ENCODE results near the gene TRIM10. TPM values are rescaled to one million over a fixed set of nuclear protein-coding genes. Genes with fewer than 3 reads are reported as not detected.
A peak's percentile ranks its signal among the peaks of the same experiment; 100 is the strongest.
"Not testable (repeated sequence)": the region's sequence is repeated elsewhere in the genome, so short reads cannot be mapped to it uniquely, and the experiment has no call there.

TRIM10 gene
- total RNA-seq, 1 donor from 2014 or later: under 0.01 TPM

DNA sequence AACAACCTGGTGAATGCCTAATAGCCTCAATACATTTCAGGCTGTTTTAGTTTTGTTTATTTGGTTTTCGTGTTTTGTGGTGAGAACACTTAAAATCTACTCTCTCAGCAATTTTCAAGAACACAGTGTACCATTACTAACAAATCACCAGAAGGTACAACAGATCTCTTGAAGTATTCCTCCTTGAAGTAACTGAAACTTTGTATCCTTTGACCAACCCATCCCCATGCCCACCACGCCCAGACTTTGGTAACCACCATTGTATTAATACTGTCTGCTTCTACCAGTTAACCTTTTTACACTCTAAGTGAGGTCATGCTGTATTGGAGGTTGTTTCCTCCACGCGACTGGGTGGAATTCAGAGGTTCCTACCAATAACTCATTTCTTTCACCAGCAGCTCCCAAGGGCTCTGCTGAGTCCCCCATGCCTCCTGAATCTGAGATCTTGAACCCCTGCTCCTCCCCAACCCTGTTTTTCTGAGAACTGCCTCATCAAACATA is 30.8 kb downstream of the TRIM10 start:
- no peak for DNase-seq (ENCODE audit: low read depth in 2 of 2)

DNA sequence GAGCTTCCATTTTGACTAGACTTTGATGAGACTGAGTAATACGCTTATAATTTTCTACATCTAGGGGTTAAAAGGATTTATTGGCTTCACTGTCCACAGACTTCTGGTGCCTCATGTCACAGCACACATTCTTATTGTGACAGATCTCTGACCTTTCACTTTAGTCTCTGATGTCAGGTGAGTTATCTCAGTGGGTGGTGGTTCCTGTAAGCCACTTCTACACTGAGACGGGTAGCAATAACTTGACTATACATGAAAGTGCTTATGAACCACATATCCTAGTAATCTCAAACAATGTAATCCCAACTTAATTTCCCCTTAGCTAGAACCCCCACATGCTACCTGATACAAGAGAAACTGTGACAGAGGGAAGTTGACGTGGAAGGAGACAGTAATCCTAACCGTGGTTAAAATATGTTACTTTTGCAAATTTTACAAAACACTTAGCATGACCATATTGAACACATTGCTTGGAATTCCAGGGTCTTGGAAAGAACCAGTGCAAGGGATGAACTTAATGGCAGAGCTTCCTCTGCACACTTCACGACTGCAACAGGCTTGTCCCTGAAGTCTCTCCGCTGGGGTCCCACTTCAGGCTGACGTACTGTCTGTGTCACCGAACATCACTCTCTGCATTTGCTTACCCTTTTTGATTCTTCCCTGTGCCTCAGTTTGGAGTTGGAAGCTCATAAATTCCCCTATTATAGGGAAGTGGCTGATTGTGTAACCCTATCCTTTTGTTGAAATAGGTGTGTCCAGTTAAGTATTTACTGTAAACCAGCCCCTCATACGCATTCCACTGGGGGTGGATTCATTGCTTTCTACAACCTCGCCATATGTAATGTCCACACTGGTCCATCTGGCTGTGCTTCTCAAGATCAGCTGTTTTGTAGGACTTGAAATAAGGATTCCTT is 31.5 kb downstream of the TRIM10 start:
- DNase-seq (ENCODE audit: low read depth in 2 of 2): no peak

DNA sequence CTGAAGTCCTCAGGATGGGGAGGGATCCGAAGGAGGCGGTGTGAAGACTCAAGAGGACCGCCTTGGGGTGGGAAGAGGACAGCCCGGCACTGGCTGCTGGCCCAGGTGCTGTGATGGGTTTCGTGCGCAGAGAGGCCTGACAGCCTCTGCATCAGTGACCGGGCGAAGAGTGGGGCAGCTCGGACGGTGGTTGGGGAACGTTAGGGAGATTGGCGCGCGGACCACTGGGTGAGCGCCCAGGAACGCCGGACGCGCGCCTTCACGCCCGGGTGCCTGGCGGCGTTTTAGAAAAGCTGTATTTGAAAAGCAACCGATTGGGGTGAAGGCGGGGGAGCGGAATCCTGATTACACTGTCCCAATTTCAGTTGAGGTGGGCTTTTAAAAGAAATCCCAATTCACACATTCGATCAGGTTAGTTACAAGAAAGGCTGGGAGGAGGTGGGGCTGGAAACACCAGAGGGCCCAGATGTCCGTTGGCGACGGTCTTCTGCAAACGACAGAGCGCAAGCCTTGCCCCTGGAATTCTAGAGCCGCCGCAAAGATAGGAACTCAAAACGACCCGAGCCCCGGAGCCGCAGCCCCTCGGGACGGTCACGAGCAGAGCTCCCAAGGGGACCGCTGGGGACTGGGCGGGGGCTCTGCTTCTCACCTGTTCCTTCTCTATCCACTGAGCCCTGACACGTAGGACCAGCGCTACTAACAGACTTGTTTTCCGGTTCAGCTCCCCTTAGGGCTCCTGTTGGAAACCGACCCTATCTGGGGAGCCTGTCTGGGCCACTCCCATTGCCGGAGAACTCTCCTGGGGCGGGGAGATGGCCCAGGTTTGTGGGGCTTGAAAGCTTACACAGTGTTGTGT is 33.5 kb downstream of the TRIM10 start:
- DNase-seq (ENCODE audit: low read depth in 2 of 2): no peak

DNA sequence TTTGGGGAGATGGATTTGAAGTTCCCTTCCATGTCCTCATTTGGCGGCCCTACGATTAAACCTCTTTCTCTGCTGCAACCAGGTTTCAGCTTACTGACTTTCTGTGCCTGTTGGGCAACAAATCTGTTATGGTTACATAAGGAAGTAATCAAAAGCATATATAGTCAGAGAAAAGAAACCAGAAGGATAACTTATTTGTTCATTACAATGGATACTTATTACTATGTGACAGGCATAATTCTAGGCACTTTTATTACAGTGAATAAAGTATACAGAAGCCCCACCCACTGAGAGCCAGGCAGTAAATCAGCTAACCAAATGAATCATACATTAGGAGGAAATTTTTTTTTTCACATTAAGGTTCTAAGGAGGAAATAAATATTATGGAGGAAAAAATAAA is 38.5 kb downstream of the TRIM10 start:
- DNase-seq (ENCODE audit: low read depth in 2 of 2): no peak

DNA sequence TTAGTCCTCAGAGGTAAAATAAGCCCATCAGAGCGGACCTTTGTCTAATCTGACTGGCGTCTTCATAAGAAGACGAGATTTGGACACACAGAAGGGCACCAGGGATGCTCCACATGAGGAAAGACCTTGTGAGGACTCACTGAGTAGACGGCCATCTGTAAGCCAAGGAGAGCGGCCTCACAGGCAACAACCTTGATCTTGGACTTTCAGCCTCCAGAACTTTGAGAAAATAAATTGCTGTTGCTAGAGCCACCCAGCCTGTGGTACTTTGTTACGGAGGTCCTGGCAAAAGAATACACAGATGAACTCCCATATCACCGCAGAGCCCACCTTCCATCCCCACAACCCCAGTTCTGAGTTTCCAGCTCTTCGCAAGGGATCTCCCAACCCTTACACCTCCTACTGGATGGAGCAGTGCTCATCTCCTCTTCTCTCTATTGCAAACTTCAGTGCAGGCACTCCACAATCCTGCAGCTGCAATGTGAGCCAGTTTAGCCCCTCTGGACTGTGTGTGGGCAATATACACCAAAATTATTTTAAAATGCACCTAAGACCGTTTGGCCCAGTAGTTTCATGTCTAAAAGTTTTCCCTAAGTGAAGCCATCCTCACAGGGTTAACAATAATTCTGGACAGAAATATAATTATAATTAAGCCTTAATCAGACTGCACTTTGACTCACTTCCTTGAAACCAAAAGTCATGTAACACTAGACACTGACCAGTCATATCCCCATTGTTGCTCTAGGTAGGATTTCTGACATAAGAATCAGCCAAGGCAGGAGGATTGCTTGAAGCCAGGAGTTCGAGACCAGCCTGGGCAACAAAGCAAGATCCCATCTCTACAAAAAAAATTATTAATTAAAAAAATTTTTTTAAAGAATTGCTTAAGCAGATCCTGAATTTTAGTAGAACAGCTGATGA is 39.3 kb downstream of the TRIM10 start:
- DNase-seq (ENCODE audit: low read depth in 2 of 2): no peak

DNA sequence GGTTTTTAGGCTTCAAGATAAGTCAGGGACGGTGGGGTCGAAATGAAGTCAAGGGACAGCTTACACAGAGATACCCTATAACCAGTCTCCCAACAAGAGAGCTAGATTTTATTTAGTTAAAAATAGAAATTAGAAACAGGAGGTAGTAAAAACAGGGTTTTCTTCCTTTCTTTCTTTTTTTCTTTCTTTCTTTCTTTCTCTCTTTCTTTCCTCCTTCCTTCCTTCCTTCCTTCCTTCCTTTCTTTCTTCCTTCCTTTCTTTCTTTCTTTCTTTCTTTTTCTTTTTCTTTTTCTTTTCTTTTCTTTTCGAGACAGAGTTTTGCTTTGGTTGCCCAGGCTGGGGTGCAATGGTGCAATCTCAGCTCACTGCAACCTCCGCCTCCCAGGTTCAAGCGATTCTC is 42.3 kb downstream of the TRIM10 start:
- DNase-seq (ENCODE audit: low read depth in 2 of 2): not testable (repeated sequence)

DNA sequence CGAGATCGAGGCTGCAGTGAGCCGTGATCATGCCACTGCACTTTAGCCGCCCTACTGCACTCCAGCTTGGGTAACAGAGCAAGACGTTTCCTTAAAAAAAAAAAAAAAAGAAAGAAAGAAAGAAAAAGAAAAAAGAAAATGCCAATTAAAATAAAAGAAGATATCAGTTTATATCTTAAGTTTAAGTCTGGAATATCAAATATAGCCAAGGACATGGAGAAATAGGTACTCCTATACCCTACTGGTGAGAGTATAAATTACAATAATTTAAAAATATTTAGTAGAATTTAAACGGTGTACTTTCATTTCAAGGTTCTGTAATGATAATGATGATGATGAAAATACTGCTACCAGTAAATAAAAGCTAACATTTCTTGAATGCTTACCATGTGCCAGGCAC is 44.3 kb downstream of the TRIM10 start:
- no peak for DNase-seq (ENCODE audit: low read depth in 2 of 2)

DNA sequence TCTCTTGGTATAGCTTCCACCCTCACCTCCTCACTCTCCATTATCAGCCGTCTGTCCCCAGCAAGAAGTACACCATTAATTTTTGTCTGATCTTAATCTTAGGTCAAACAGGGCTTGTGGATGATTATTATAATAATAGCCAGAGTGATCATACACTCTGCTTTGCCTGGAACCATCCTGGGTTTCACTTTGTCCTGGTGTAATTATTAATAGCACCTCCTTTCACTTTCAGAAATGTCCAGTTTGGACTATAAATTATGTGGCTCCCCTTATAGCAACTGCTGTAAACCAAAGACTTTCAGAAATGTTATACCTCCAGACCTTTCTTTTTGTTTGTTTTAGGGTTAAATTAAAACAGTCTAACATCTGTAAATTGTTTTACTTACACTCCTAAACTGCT is 47.2 kb downstream of the TRIM10 start:
- no peak for DNase-seq (ENCODE audit: low read depth in 2 of 2)

DNA sequence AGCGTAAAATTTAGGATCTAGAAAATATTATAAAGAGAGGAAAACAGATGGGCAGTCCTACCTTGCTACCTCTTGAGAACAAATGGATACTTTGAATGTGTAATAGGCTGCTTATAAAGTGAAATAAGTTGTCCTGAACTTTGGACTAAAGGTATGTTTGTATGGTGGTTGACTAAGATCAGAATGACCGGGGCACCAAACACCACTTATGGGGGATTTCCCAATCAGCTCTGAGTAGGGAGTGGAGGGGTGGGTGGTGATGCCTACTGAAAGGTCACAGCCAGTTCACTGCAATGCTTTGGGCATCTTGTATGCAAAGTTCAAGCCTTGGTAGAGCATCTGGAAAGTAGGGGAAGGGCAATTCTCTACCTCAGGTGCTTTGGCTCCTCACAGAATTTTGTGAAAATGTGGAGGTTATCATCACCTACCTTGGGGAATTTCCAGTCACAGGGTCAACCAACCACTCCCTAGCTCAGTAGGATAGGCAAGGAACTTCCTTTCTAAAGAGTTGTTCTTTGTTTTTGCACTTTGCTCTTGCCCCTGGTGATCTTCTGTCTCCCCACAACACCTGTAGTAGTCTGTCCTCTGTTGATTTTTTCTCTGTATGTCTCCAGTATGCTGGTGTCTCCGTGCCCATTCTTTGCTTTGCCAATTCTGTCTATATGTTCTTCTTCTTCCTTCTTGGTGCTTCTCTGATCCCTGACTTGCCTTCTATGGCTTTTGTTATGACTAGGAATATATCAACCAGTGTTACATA is 47.8 kb downstream of the TRIM10 start, which contains the start of gene TRIM31:
Gene TRIM31 (minus strand): TSS at position 88 of the 757 bp plus-strand sequence. CDS start 285 bp downstream, outside the sequence.
- no peak for DNase-seq (ENCODE audit: low read depth in 2 of 2)

DNA sequence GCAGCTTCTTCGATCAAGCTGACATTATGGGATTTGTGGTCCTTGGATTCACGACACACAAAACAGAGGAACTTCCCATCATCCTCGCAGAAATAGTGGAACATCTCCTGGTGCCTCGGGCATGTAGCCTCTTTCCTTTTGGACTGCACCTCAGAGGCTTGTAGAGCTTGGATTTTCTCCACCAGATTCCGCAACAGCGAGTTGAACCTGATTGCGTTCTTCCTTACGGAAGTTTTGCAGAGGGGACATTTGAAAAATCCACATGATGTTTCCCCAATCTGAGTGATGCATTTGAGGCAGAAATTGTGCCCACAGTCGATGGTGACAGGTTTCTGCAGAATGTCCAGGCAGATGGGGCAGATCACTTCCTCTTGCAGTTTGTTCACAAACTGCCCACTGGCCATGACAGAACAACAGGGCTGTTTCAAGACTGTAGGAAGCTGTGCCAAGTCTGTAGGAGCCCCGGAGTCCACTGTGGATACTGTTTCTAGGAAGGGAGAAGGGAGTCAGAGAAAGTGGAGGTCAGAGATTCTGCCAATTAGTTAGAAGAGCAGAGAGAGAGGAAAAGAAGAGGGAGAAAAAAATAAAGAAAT is 48.5 kb downstream of the TRIM10 start:
- no peak for DNase-seq (ENCODE audit: low read depth in 2 of 2)

DNA sequence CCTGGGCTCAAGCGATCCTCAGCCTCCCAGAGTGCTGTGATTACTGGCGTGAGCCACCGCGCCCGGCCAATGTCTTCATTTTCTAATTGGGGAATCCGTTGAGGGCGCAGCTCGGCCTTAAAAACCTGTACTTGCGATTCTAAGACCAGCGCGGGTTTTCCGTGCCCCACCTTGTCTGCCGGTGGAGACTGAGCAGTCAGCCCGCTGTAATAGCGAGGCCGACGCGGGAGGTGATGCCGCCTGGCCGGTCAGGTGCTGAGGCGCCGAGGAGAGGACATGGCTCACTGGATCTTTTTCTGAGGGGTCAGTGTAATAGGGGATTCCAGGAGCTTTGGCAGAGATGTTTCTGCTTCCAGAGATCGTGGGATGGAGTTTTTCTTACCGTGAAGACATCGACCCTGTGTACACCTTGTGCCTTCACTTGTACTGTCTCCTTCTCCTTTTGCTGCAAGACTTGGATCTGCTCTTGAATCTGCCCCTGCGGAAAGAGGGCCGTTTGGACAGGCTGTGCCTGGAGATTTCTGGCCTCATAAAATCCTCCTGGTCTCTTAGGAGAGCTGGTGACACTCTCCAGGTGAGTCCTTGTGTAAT is 49.6 kb downstream of the TRIM10 start:
- no peak for DNase-seq (ENCODE audit: low read depth in 2 of 2)

DNA sequence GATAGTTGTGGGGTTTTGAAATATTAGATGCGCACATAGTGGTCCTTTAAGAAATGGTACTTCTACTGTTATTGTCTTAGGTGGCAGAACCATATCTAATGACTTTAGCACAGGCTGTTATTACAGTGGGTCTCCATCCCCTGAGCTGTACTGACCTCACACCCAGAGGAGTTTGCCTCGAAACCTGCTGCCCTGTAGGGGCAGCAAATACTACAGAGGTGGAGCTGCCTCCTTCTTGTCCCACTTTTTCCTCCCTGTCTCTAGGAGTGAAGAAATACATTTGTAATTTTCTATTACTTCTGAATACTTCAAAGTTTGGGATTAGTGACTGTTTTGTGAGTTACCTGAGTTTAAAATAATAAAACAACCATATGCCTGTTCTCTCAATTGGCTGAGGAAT is 56.4 kb downstream of the TRIM10 start:
- no peak for DNase-seq (ENCODE audit: low read depth in 2 of 2)

DNA sequence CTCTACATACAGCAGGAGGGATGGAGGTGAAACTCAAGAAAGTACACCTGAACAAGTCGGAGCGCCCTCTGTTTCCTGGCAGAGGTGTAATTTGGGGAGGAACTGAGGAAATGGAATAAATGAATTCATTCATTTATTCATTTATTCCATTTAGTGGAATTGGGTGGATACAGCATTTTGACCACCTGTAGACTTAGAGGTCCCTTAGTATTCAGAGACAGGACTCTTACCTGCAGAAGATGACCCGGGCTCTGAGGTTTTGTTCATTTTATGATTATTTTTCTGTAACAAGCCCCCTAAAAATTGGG is 57.2 kb downstream of the TRIM10 start:
- DNase-seq (ENCODE audit: low read depth in 2 of 2): no peak

DNA sequence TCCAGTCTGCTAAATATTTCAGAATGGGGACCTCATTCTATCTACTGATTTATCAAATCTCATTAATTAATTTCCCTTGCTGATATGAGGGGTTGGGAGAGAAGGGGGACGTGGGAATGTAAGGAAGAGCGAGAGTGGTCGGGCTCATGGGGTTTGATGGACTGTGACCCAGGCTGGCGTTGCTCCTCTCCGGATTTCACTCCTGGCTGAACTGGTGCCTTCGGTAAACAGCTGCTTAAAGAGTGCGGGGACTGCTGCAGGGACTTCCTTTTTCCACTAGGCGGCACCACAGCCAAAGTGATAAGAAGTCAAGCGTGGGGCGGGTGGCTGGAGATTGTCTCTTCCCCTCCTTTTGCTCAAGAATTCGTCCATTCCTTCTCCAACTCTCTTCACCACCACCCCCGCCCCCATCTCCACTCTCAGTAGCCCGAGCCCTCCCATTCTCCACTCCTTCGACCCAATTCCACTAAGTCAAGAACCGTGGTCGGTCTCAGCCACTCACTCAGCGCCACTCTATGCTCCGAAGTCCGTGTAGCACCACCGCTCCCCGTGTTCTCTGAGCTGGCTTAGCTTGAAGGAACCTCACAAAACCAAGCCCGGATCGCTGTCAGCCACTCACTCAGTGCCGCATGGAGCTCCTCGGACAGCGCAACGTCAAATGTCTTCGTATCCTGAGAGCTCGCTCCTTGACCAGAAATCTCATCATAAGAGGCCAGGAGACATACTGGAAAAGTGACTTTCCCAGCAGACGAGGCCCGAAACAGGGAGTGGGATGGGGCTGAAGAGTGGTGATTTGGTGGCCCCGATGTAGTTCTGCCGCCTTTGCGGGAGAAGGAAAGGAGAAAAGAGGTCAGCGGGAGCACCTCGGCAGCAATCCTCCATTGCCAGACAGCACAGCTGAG is 57.8 kb downstream of the TRIM10 start:
- peak; percentile 79 to 87 for DNase-seq (ENCODE audit: low read depth in 2 of 2)

DNA sequence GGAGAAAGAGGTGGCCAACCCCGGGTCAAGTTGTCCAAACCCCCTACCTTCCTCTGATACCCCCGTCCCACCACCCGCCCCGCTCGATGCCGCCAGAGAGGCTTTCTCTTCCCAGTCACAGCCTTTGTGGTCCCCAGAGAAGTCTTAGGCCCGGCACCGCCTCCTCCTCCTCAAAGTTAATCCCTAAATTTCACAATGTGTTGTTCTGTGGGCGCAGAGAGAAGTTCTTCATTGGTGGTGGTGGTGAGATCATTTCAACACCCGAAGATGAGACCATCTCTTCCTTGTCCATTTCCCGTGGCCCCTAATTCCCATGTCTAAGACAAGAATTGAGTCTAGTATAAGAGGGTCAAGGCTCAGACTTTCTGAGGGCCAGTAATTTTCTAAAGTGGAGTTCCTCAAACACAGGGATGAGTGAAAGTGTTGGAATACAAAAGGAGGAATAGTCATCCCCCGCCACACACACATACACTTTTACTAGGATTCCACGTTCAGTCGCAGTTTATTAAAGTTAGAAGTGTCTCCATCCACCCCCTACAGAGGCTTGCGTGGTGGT is 58.5 kb downstream of the TRIM10 start:
- DNase-seq (ENCODE audit: low read depth in 2 of 2): no peak
